ENCODE measurements around the gene RBM20. TPM values are rescaled to one million over a fixed set of nuclear protein-coding genes. Genes with fewer than 3 reads are reported as not detected.

RBM20 gene
- polyA plus RNA-seq, 2 of the 4 experiments (the other 2 are of a cell fraction), result 1.5 to 1.8 TPM

GRCh38 chr10:110684800-110685446, 40.8 kb downstream of the RBM20 start:
- H3K27ac ChIP-seq, result no peak overlapping the region
- peaks cover 20% of the 10 kb centered on the region; the same call in 2 of the 3 replicates for H3K4me1 ChIP-seq
- TF ChIP-seq KDM1A (IDR thresholded peaks at IDR 0.05; ENCODE audit: low read depth), result no peak
- no peak for TF ChIP-seq EP300 (IDR thresholded peaks at IDR 0.05)
- WGBS (ENCODE audit: missing lambda C conversion rate), result 88% methylated on average over 22 of the region's 22 CpGs
- POLR2A ChIA-PET, result no interaction called here
- FAIRE-seq (no peak), ATAC-seq (no peak), DNase-seq (ENCODE audit: low read depth in 1 of 2, low spot score in 1 of 2) (no peak)
- no peak overlapping the region for H3K4me2 ChIP-seq
- no peak overlapping the region for H3K4me3 ChIP-seq
- CTCF ChIA-PET, result interaction anchor here (1.0 to 4.1 kb wide), 2 partner anchors 12 to 61 kb away, joined by 3 to 30 read pairs; no protein-coding TSS in a partner anchor
- no peaks in the 10 kb centered on the region for H3K9me3 ChIP-seq

- WGBS (ENCODE audit: missing lambda C conversion rate), result 82% methylated on average over 6 of the region's 6 CpGs
- Histone ChIP-seq H3K4me2 (no peak overlapping the region), H3K4me1 (peaks cover 20% of the 10 kb centered on the region; the same call in 2 of the 3 replicates), H3K4me3 (no peak overlapping the region), H3K27ac (no peak overlapping the region), H3K9me3 (no peaks in the 10 kb centered on the region)
- FAIRE-seq (no peak), DNase-seq (ENCODE audit: low read depth in 1 of 2, low spot score in 1 of 2) (no peak), ATAC-seq (no peak)
- ChIA-PET POLR2A (no interaction called here), CTCF (interaction anchor here (1.1 to 4.1 kb wide), 3 partner anchors 13 to 23 kb away, joined by 4 to 30 read pairs (median 4); no protein-coding TSS in a partner anchor)
- TF ChIP-seq JUNB (IDR thresholded peaks at IDR 0.05) (no peak), CTCF (IDR thresholded peaks at IDR 0.05) (no peak), POLR2AphosphoS2 (conservative IDR thresholded peaks at IDR 0.05; ENCODE audit: low read length) (no peak), EP300 (IDR thresholded peaks at IDR 0.05) (no peak), HOXB13 (CRISPR knock-in tag; IDR thresholded peaks at IDR 0.05; ENCODE audit: low read depth) (no peak), KDM1A (IDR thresholded peaks at IDR 0.05; ENCODE audit: low read depth) (no peak)
These were observed 41.9 kb downstream of the RBM20 start for GRCh38 chr10:110686047-110686446.

GRCh38 chr10:110686949-110687348, 42.8 kb downstream of the RBM20 start:
- DNase-seq (ENCODE audit: low read depth in 1 of 2, low spot score in 1 of 2), result no peak
- H3K9me3 ChIP-seq, result peaks cover 3% of the 10 kb centered on the region; the same call in 2 of the 3 replicates
- ChIA-PET POLR2A (interaction anchor here (1.1 kb wide), 1 partner anchor 14 kb away, joined by 3 read pairs; no protein-coding TSS in a partner anchor), CTCF (interaction anchor here (1.1 to 4.1 kb wide), 4 partner anchors 14 to 76 kb away, joined by 4 to 30 read pairs (median 7); no protein-coding TSS in a partner anchor)
- FAIRE-seq, result no peak
- peak overlapping the region; percentile 15; the same call in 1 of the 3 replicates for H3K4me2 ChIP-seq
- TF ChIP-seq KDM1A (IDR thresholded peaks at IDR 0.05; ENCODE audit: low read depth) (no peak), TFCP2L1 (CRISPR knock-in tag; IDR thresholded peaks at IDR 0.05) (no peak), CBX8 (IDR thresholded peaks at IDR 0.05) (no peak), ESRRA (IDR thresholded peaks at IDR 0.05; ENCODE audit: borderline replicate concordance, low read length) (no peak), CEBPB (IDR thresholded peaks at IDR 0.05) (no peak), ZC3H11A (IDR thresholded peaks at IDR 0.05) (no peak), MAZ (IDR thresholded peaks at IDR 0.05; ENCODE audit: borderline replicate concordance, low read depth, low read length) (no peak), NR3C1 (IDR thresholded peaks at IDR 0.05) (no peak), CHD4 (IDR thresholded peaks at IDR 0.05; ENCODE audit: borderline replicate concordance) (no peak), POLR2A (IDR thresholded peaks at IDR 0.05; ENCODE audit: low read length) (no peak), SMC3 (IDR thresholded peaks at IDR 0.05) (no peak), JUNB (IDR thresholded peaks at IDR 0.05) (no peak), HDAC2 (IDR thresholded peaks at IDR 0.05) (no peak), EHF (CRISPR knock-in tag; IDR thresholded peaks at IDR 0.05) (no peak)
- 91% methylated on average over 2 of the region's 2 CpGs for WGBS (ENCODE audit: missing lambda C conversion rate)
- no peak overlapping the region for H3K4me3 ChIP-seq
- peaks cover 20% of the 10 kb centered on the region; the same call in 2 of the 3 replicates for H3K4me1 ChIP-seq
- no peak overlapping the region for H3K27ac ChIP-seq
- no peak for ATAC-seq

- FAIRE-seq (peak; percentile 7), ATAC-seq (no peak), DNase-seq (ENCODE audit: low read depth in 1 of 2, low spot score in 1 of 2) (no peak)
- Histone ChIP-seq H3K9me3 (peaks cover 6% of the 10 kb centered on the region; the same call in 2 of the 3 replicates), H3K4me2 (peak overlapping the region; percentile 15; the same call in 1 of the 3 replicates), H3K4me3 (no peak overlapping the region), H3K27ac (no peak overlapping the region), H3K4me1 (peaks cover 20% of the 10 kb centered on the region; the same call in 2 of the 3 replicates)
- POLR2A ChIA-PET, result interaction anchor here (1.1 kb wide), 1 partner anchor 15 kb away, joined by 3 read pairs; no protein-coding TSS in a partner anchor
- CTCF ChIA-PET, result interaction anchor here (0.7 to 4.1 kb wide), 3 partner anchors 15 to 76 kb away, joined by 3 to 30 read pairs (median 10); no protein-coding TSS in a partner anchor
- TF ChIP-seq EHF (CRISPR knock-in tag; IDR thresholded peaks at IDR 0.05) (no peak), REST (IDR thresholded peaks at IDR 0.05) (peak; percentile 18; the same call in 1 of the 2 replicates)
- WGBS (ENCODE audit: missing lambda C conversion rate), result 68% methylated on average over 6 of the region's 6 CpGs
These were observed 43.3 kb downstream of the RBM20 start for GRCh38 chr10:110687400-110687799.

Data from A549 (cell line).